Measurements from ENCODE around the gene KRTAP29-1. TPM values are rescaled to one million over a fixed set of nuclear protein-coding genes. Genes with fewer than 3 reads are reported as not detected.
A peak's percentile ranks its signal among the peaks of the same experiment; 100 is the strongest.

The KRTAP29-1 gene
- polyA plus RNA-seq, 1 donor (not counting 4 experiments of a cell fraction or from before 2014, with no cell fraction given): not detected

- Histone ChIP-seq H3K4me1 (ENCODE audit: control insufficient read depth, extremely low read depth, insufficient read depth, low read length) (no peaks in the 10 kb centered on the region), H3K27me3 (ENCODE audit: control insufficient read depth, extremely low read depth, insufficient read depth, low read length) (no peaks in the 10 kb centered on the region), H3K4me3 (ENCODE audit: control insufficient read depth in 2 of 3, extremely low read depth in 1 of 3, insufficient read depth in 2 of 3, low read depth in 1 of 3, low read length in 3 of 3) (no peak overlapping the region), H3K4me2 (ENCODE audit: control insufficient read depth, extremely low read depth, insufficient read depth, low read depth, low read length) (no peak overlapping the region), H3K36me3 (ENCODE audit: control insufficient read depth in 2 of 2, extremely low read depth in 1 of 2, insufficient read depth in 2 of 2, low read length in 2 of 2) (no peaks in the 10 kb centered on the region), H4K20me1 (ENCODE audit: control insufficient read depth, extremely low read depth, insufficient read depth, low read length) (no peaks in the 10 kb centered on the region), H3K9me1 (ENCODE audit: control insufficient read depth, extremely low read depth, insufficient read depth, low read length) (no peaks in the 10 kb centered on the region), H2AFZ (ENCODE audit: control insufficient read depth, low read length) (no peak overlapping the region), H3K79me2 (ENCODE audit: control insufficient read depth, insufficient read depth, low read length) (no peaks in the 10 kb centered on the region), H3K9ac (ENCODE audit: control insufficient read depth, extremely low read depth, insufficient read depth, low read length) (no peak overlapping the region), H3K9me3 (ENCODE audit: control insufficient read depth, low read depth, low read length) (no peaks in the 10 kb centered on the region), H3K27ac (ENCODE audit: control insufficient read depth, insufficient read depth, low read length) (no peak overlapping the region)
- no peak for TF ChIP-seq EZH2 (IDR thresholded peaks at IDR 0.05; ENCODE audit: low read length)
- TF ChIP-seq, protein P1, sequence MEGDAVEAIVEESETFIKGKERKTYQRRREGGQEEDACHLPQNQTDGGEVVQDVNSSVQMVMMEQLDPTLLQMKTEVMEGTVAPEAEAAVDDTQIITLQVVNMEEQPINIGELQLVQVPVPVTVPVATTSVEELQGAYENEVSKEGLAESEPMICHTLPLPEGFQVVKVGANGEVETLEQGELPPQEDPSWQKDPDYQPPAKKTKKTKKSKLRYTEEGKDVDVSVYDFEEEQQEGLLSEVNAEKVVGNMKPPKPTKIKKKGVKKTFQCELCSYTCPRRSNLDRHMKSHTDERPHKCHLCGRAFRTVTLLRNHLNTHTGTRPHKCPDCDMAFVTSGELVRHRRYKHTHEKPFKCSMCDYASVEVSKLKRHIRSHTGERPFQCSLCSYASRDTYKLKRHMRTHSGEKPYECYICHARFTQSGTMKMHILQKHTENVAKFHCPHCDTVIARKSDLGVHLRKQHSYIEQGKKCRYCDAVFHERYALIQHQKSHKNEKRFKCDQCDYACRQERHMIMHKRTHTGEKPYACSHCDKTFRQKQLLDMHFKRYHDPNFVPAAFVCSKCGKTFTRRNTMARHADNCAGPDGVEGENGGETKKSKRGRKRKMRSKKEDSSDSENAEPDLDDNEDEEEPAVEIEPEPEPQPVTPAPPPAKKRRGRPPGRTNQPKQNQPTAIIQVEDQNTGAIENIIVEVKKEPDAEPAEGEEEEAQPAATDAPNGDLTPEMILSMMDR (optimal IDR thresholded peaks at IDR 0.05 in 1 of 3, IDR thresholded peaks at IDR 0.05 in 1 of 3, conservative IDR thresholded peaks at IDR 0.05 in 1 of 3; ENCODE audit: extremely low read depth in 1 of 3, insufficient read depth in 2 of 3, low read length in 3 of 3): peak; percentile 89 to 93 (median 92)
- FAIRE-seq (peak; percentile 68), DNase-seq (ENCODE audit: low read depth, low spot score) (no peak)
- dilution Hi-C loops (cut with MboI; ENCODE audit: extremely low pct_ligation_motif_present, low sequenced_read_pairs): no loop called here
These were observed 26.8 kb upstream of the KRTAP29-1 start for GRCh38 chr17:41329279-41329948.

- Histone ChIP-seq H3K4me1 (ENCODE audit: control insufficient read depth, extremely low read depth, insufficient read depth, low read length) (no peaks in the 10 kb centered on the region), H4K20me1 (ENCODE audit: control insufficient read depth, extremely low read depth, insufficient read depth, low read length) (no peaks in the 10 kb centered on the region), H3K27me3 (ENCODE audit: control insufficient read depth, extremely low read depth, insufficient read depth, low read length) (no peaks in the 10 kb centered on the region), H3K79me2 (ENCODE audit: control insufficient read depth, insufficient read depth, low read length) (no peaks in the 10 kb centered on the region), H3K9me3 (ENCODE audit: control insufficient read depth, low read depth, low read length) (no peaks in the 10 kb centered on the region), H3K9ac (ENCODE audit: control insufficient read depth, extremely low read depth, insufficient read depth, low read length) (no peak overlapping the region), H3K9me1 (ENCODE audit: control insufficient read depth, extremely low read depth, insufficient read depth, low read length) (no peaks in the 10 kb centered on the region), H3K27ac (ENCODE audit: control insufficient read depth, insufficient read depth, low read length) (no peak overlapping the region), H2AFZ (ENCODE audit: control insufficient read depth, low read length) (no peak overlapping the region), H3K4me3 (ENCODE audit: control insufficient read depth in 2 of 3, extremely low read depth in 1 of 3, insufficient read depth in 2 of 3, low read depth in 1 of 3, low read length in 3 of 3) (no peak overlapping the region), H3K4me2 (ENCODE audit: control insufficient read depth, extremely low read depth, insufficient read depth, low read depth, low read length) (no peak overlapping the region), H3K36me3 (ENCODE audit: control insufficient read depth in 2 of 2, extremely low read depth in 1 of 2, insufficient read depth in 2 of 2, low read length in 2 of 2) (no peaks in the 10 kb centered on the region)
- dilution Hi-C loops (cut with MboI; ENCODE audit: extremely low pct_ligation_motif_present, low sequenced_read_pairs): no loop called here
- DNase-seq (ENCODE audit: low read depth, low spot score): no peak
- FAIRE-seq: no peak
- TF ChIP-seq EZH2 (IDR thresholded peaks at IDR 0.05; ENCODE audit: low read length): no peak
- TF ChIP-seq, protein P1 (optimal IDR thresholded peaks at IDR 0.05 in 1 of 3, IDR thresholded peaks at IDR 0.05 in 1 of 3, conservative IDR thresholded peaks at IDR 0.05 in 1 of 3; ENCODE audit: extremely low read depth in 1 of 3, insufficient read depth in 2 of 3, low read length in 3 of 3): no peak
These were observed 25.6 kb upstream of the KRTAP29-1 start for GRCh38 chr17:41328207-41328606.
